ENCODE results near the gene KRTAP22-1.

Gene KRTAP22-1

DNA sequence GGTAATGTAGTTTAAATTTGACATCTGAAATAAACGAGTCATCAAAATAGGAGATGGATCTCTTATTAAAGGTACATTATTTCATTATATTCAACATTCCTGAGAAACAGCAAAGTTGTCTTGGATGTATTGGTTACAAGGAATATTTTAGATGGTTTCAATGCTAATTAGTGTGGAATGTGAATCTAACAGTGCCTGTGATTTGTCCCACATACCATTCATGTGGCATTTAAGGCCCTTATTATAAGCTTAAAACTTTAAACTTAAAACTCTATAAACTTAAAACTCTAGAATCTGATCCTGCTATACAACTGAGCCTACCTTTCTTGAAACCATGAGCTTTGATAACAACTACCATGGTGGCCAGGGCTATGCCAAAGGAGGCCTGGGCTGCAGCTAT, at the start of gene KRTAP22-1:
KRTAP22-1 (plus strand) TSS at position 301 of the 400 bp plus-strand sequence.
- DNase-seq (ENCODE audit: low read depth) = no peak
- TF ChIP-seq, protein P1, sequence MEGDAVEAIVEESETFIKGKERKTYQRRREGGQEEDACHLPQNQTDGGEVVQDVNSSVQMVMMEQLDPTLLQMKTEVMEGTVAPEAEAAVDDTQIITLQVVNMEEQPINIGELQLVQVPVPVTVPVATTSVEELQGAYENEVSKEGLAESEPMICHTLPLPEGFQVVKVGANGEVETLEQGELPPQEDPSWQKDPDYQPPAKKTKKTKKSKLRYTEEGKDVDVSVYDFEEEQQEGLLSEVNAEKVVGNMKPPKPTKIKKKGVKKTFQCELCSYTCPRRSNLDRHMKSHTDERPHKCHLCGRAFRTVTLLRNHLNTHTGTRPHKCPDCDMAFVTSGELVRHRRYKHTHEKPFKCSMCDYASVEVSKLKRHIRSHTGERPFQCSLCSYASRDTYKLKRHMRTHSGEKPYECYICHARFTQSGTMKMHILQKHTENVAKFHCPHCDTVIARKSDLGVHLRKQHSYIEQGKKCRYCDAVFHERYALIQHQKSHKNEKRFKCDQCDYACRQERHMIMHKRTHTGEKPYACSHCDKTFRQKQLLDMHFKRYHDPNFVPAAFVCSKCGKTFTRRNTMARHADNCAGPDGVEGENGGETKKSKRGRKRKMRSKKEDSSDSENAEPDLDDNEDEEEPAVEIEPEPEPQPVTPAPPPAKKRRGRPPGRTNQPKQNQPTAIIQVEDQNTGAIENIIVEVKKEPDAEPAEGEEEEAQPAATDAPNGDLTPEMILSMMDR (IDR thresholded peaks at IDR 0.05; ENCODE audit: low read depth, low read length, missing control alignments) = no peak
- in situ Hi-C loops (cut with HindIII; ENCODE audit: low sequenced_read_pairs) = no loop called here
- H3K4me3 ChIP-seq (ENCODE audit: low read depth, low read length) = no peak within 1 kb of the TSS

DNA sequence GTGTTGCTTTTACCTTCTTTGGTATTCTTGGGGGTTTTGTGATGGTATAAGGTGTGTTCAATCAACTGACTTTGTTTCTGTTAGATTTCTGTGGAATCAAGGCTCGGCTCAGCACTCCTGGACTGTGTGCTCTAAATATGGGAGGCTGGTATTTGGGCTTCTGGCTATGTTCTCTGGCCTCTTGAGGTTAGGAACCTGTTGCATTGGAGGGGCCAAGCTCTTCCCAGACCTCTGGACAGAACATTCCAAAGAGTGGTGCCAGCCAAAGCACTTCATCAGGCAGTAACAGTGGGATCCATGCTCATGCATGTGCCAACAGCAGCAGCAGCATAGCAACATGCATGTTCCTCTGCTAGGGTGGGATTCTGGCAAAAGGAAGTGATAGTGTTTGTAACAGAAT, 48.1 kb upstream of the KRTAP22-1 start:
- H3K4me3 ChIP-seq (ENCODE audit: low read depth, low read length) = no peak overlapping the region
- in situ Hi-C loops (cut with HindIII; ENCODE audit: low sequenced_read_pairs) = no loop called here
- DNase-seq (ENCODE audit: low read depth) = no peak
- TF ChIP-seq, protein P1 (IDR thresholded peaks at IDR 0.05; ENCODE audit: low read depth, low read length, missing control alignments) = no peak

DNA sequence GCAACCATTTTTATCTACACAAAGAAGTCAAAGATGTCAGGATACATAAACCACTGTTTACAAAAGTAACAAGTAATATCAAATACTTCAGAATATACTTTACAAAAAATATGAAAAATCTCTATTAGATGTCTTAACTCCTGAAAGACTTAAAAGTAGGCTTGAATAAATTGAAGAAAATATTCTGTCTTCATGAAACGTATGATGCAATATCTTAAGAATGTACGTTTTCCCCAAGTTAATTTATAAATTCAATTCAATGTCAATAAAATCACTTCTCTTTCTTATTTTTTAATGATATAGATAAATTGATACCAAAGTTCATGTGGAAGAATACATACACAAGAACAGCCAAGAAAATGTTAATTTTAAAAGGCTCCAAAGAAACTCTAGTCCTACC, 45.8 kb upstream of the KRTAP22-1 start:
- DNase-seq (ENCODE audit: low read depth) = no peak
- in situ Hi-C loops (cut with HindIII; ENCODE audit: low sequenced_read_pairs) = no loop called here
- TF ChIP-seq, protein P1 (IDR thresholded peaks at IDR 0.05; ENCODE audit: low read depth, low read length, missing control alignments) = no peak
- no peak overlapping the region for H3K4me3 ChIP-seq (ENCODE audit: low read depth, low read length)

DNA sequence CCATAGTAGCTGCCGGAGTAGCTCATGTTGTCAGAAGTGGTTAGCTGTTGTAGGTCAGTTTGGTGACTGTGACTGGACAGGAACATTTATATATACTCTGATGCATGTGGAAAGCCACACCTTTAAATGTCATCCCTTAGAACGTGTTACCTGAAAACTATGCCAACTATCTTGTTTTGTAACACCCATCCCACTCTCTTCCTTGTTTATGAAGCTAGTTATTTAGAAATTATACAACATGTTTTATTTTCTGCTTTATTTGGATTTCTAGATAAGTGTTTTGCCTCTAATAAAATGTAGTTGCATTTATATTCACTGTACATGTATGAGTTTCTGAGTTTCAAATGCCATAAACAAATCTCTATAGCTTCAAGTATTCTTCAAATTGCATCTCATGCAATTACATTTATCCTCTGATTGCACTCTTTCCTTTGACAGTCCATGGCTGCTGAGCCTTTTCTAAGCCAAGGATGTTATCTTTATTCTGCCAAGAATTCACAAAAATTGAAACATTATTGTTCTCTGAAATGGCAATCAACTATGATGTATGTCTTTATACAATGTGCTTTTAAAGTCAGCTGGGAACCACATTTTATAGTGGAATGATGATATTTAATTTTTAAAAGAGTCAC, 39.5 kb upstream of the KRTAP22-1 start, which contains the start of gene KRTAP19-7:
KRTAP19-7 (minus strand) TSS at position 51 of the 632 bp plus-strand sequence; CDS start at position 26, 25 bp downstream.
- H3K4me3 ChIP-seq (ENCODE audit: low read depth, low read length) = no peak within 1 kb of the TSS
- in situ Hi-C loops (cut with HindIII; ENCODE audit: low sequenced_read_pairs) = no loop called here
- TF ChIP-seq, protein P1 (IDR thresholded peaks at IDR 0.05; ENCODE audit: low read depth, low read length, missing control alignments) = no peak
- no peak for DNase-seq (ENCODE audit: low read depth)

DNA sequence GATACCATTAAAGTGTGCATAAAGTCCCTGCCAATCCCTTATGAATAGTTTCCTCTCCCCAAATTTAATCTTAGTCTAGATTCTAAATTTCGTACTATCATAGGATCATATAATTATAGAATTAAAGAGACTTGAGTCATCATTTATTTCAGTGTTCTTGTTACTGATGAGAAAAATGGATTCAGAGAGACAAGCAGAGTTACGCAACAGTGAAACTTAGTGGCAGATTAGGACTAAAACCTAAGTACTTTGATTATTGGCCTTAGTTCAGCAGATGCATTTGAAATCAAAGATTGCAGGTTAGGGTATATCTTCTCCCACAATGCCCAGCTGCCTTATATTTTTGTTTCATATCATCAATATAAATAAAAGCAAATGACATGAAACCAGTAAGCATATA, 38.9 kb upstream of the KRTAP22-1 start:
- DNase-seq (ENCODE audit: low read depth) = no peak
- H3K4me3 ChIP-seq (ENCODE audit: low read depth, low read length) = no peak overlapping the region
- TF ChIP-seq, protein P1 (IDR thresholded peaks at IDR 0.05; ENCODE audit: low read depth, low read length, missing control alignments) = no peak
- in situ Hi-C loops (cut with HindIII; ENCODE audit: low sequenced_read_pairs) = no loop called here

DNA sequence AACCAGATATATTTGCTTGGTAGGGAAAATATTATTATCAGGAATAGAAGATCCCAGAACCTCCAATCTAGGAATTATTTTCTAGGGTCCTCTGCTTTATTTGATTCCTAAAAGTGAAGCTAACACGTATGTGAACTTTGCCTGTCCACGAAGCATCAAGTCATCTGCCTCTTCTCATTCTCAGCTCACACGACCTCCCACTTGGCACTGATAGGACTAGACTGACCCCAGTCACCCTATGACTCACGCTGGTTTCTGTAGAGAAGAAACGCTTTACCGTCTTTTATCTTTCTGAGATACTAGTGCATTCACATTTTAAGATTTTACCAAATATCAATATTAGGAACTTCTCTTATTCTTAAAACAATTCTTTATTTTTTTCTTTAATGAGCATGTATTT, 37.8 kb upstream of the KRTAP22-1 start:
- TF ChIP-seq, protein P1 (IDR thresholded peaks at IDR 0.05; ENCODE audit: low read depth, low read length, missing control alignments) = no peak
- DNase-seq (ENCODE audit: low read depth) = no peak
- in situ Hi-C loops (cut with HindIII; ENCODE audit: low sequenced_read_pairs) = no loop called here
- no peak overlapping the region for H3K4me3 ChIP-seq (ENCODE audit: low read depth, low read length)
